Hematopoietic multipotent progenitor cell treated with erythropoietin and hydrocortisone succinate and interleukin-3 and kit ligand, for 17 days (in vitro differentiated cells): ENCODE data around the gene ALDH3B1.

Experiments used
- DNase-seq: peaks from one replicate; pipeline ENCODE4 v3.0.0-alpha.2; 2015; ENCODE audit warnings: low spot score

Gene ALDH3B1

GRCh38 chr11:67997475-67997921 is 12.6 kb upstream of the ALDH3B1 start:
- DNase-seq: no peak

GRCh38 chr11:67998150-67999045 is 11.7 kb upstream of the ALDH3B1 start:
- no peak for DNase-seq

DNA sequence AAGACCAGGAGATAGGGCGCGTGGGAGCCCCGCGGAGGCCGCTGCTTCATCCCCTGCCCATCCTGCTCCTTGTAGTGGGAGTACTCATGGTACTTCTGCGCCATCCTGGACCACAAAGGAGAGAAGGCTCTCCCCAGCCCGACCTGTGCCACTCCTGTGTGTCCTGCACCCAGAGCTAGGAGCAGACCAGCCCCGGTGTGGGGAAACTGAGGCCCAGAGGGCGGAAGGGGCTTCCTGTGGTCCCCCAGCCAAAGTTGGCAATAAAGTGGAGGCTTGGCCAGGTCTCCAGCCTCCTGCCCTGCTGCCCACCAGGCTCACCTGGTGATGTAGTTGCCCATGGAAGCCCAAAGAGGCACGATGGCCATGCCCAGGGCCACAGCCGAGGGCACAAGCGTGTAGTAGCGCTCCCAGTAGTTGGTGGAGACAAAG is 10.9 kb upstream of the ALDH3B1 start:
- DNase-seq: no peak

- no peak for DNase-seq
Measured at GRCh38 chr11:67999704-68000103, 10.4 kb upstream of the ALDH3B1 start.

GRCh38 chr11:68002575-68002937 is 7.6 kb upstream of the ALDH3B1 start:
- no peak for DNase-seq

DNA sequence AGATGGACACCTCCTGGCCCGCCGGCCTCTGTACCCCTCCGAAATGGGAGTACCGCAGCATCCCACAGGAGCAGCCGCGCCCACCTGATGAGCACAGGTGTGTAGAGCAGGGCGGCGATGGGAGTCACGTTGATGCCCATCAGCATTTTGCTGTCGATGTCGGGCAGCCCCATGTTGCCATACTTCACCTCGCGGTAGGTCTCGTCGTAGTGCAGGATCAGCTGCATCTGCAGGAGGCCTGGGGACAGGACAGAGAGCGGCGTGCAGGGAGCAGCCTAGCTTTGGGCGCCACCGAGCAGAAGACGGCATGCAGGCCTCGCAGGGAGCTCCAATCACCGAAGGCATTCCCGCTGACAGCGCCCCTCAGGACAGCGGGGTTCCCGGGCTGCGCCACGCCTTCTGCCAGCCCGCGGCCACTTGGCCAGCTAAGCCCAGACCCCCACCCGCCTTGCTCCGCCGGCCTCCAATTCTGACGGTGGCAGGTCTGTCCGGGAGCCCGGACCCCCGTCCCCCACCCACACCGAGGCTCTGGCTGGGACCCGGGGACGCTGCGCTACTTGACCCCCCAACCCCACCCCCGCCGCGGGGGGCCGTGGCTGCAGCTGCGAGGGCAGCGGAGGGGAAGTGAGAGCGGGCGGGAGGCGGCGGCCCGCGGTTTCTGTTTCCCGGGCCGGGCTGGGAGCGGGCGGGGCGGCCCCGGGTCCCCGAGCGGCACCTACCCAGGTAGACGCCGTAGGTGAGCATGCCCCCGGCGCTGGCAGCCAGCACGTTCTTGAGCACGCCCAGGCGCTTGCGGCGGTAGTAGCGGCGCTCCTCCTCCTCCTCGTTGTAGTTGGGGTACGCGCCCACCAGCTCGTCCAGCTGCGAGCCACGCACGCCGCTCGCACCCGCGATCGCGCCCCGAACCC is 6.9 kb upstream of the ALDH3B1 start:
- DNase-seq: no peak

DNA sequence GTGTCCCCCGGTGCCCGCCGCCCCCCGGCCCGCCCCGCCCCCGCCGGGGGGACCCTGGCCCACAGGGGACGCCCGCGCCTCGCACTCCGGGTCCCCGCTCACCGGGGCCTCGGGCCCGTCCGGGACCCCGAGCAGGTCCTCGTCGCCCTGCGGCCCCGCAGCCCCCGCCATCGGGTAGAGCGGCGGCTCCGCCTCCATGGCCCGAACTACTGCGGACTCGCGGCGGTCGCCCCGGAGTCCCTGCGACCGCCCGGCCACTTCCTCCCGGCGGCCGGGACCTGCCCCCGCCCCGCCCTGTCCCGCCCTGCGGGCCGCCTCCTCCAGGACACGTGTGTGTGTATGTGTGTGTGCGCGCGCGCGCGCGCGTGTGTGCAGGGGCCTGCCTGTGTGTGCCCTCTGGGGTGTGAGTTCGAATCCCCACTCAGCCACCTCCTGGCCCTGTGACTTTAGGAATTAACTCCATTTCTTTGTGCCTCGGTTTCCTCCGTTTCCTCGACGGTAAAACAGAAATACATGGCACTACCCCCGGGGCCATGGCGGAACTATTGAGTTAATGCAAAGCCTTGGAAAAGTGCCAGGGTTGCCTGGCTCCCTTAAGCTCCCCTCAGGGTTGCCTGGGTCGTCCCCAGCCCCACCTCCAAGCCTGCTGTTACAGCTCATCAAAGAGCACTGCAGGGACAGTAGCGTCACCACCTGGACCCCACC is 6.1 kb upstream of the ALDH3B1 start, which contains the start of gene UNC93B1:
Gene UNC93B1, minus strand, starts transcription at position 252 of the 705 bp plus-strand sequence. Its CDS starts 54 bp downstream, at position 198.
- peak; percentile 66 for DNase-seq

GRCh38 chr11:68004551-68005335 is 5.4 kb upstream of the ALDH3B1 start:
- DNase-seq: no peak

DNA sequence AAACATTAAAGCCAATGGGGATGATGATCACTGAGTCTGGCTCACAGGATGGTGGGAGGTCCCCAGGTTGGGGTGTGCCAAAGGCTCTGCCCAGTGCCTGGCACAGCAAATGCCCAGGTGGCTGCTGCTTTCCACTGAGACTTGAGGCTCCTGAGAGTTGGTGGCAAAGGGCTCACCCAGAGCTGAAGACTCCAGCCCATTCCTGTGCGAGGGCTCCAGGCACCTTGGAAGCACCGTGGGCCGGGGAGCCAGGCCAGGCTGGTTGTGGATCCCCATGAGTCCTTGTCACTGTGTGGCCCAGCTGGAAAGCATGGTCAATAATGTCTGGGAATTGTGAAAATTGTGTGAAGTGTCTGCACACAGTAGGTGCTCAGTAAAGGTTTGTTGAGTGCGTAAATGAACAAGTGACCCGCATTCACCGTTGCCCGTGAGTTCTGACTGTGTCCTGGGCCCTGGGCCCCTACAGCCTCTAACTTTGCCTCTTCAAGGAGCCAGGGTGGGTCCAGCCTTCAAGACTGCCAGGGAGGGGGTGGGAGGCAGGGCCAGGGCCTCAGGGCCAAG is 3.4 kb upstream of the ALDH3B1 start:
- no peak for DNase-seq

DNA sequence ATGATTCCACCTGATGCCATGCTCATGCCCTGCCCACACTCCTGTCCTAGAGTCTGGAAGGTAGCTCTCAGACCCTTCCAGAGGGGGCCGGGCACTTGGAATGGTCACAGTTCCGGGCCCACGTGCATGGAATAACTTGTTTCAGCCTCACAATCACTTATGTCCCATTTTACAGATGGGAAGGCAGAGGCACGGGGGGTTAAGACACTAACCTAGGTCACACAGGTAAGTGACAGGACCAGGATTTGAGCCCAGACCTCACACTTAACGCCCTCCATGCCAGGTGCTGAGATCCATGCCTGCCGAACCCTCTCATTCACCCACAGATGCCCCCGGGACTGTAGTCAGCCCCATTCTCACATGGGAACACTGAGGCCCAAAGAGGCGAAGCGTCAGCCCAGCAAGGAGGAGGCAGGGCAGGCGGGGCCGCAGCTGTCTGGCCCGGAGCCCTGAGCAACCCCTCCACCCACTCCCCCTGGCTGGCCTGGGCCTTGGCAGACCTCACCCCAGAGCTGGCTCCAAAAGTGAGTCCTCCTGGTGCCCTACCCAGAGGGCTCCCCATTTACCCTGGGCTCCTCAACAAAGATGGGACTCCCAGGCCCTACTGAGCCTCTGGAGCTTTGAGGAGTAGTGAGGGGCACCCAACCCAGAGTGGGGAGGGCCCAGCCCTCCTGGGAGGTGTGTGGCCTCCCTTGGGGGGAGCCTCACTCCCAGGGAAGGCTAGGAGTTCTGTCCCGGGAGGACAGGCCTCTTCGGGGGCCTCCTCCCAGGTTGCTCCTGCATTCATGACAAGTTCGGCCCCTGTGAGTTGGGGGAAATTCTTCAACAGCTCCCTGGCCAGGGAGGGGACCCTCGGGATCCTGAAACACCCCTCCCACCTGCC is 2.4 kb upstream of the ALDH3B1 start:
- no peak for DNase-seq

DNA sequence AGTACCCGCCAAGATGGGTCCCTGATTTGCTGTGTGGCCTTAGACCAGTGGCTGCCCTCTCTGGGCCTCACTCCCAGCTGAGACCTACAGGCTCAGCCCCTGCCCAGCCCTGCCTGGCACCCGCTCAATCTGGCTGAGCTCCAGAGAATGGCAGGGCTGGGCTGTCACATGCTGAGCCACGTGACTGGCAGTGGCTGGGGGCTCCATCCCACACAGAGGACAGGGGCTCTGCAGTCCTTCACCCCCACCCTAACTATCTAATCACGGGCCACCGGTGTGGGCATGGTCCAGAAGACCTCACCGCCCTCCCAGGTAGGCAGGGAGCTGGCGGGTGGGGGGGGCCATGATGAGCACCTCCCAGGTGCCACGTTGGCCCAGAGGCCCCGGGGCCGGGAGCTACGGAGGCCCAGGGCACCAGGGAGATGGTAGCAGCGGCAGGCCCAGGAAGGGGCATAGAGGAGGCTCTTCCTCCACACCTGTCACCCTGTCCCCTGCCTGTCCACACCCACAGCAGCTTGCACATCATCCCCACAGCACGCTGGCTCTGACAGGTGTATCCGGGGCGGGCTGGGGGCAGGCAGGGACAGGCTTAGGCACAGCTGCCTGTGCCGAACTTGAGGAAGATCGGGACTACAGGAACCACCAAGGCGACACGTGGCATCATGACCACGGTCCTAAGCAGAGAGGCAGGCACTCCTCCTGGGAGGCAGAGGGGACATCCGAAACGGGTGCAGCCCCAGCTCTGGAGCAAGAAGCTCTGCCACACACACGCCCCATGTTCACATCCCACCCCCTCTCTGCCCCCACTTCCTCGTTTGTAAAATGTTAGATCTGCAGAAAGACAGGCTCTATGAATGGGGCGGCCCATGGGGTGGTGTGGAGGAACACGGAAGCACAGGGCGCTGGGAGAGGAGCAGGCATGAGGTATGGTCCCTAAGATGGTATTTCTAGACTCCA is 1.5 kb upstream of the ALDH3B1 start:
- DNase-seq: peak; percentile 92

GRCh38 chr11:68009391-68010089 is 587 bp upstream of the ALDH3B1 start:
- peak; percentile 81 for DNase-seq

GRCh38 chr11:68011051-68011943 is 1.2 kb downstream of the ALDH3B1 start:
- DNase-seq: no peak

- DNase-seq: no peak
Measured at GRCh38 chr11:68012044-68012842, 2.1 kb downstream of the ALDH3B1 start.

DNA sequence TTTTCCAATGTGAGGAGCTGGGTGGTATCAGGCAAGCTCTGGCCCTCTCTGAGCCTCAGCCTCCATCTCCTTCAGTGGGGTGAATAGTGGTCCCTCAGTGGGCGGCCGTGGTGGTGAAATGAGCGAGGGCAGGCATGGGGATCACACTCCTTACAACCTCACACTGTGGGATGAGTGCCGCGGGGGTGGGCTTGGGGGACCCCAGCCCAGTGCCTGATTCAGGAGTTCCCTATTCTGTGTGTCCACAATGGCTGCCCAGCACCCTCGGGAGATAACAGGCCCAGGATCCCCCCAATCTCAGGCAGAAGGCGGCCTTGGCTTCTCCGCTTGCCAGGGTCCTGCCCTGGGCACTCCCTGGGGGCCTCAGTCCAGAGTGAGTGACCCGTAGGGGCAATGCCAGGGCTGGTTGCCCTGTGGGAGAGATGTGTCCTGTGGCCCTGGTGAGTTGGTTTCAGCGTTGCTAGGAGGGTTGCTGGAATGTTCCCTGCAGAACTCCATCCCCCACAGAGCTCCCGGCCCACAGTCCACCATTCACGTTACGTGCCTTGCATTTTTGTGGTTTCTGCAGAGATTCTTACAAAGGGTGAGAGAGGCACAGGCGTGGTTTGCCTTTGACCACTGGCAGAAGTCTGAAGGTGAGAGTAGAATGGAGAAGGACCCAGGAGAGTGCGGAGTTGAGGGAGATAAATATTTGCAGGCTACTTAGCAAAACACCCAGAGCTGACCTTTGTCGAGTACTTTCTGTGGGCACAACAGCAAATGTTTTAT is 2.9 kb downstream of the ALDH3B1 start:
- no peak for DNase-seq
